ENCODE measurements around the gene PDCD1LG2. TPM values are rescaled to one million over a fixed set of nuclear protein-coding genes. Genes with fewer than 3 reads are reported as not detected.

Gene PDCD1LG2
- total RNA-seq, 1 experiment from 2014 or later = 0.47 TPM

GRCh38 chr9:5514617-5515260 lies 4.4 kb downstream of the PDCD1LG2 start:
- BruUV-seq (replicated peaks) = no TSS peak
- TF ChIP-seq CTCF (conservative IDR thresholded peaks at IDR 0.05; ENCODE audit: low read depth, low read length) = no peak
- no peak for TF ChIP-seq EZH2 (IDR thresholded peaks at IDR 0.05; ENCODE audit: borderline replicate concordance, low read depth, low read length, poor library complexity, severe bottlenecking)
- ChIA-PET POLR2A (ENCODE audit: low non-redundant PET) (no interaction called here), CTCF (no interaction called here)
- no peak overlapping the region for H3K27ac ChIP-seq (ENCODE audit: low read depth, low read length, poor library complexity, severe bottlenecking)
- no peaks in the 10 kb centered on the region for H3K9me3 ChIP-seq (ENCODE audit: low read depth, low read length, poor library complexity, severe bottlenecking)
- intact Hi-C loops (cut with micrococcal nuclease; ENCODE audit: unreplicated experiment) = no loop called here
- no peak for DNase-seq (ENCODE audit: low spot score)
- no peaks in the 10 kb centered on the region for H3K27me3 ChIP-seq (replicated peaks; ENCODE audit: insufficient read depth, low read depth, low read length, poor library complexity)
- H3K4me1 ChIP-seq (ENCODE audit: insufficient read depth, low read length, poor library complexity, severe bottlenecking) = peaks cover 8% of the 10 kb centered on the region
- no peaks in the 10 kb centered on the region for H3K36me3 ChIP-seq (ENCODE audit: insufficient read depth, low read length, poor library complexity, severe bottlenecking)
- no peak overlapping the region for H3K4me3 ChIP-seq (ENCODE audit: low read depth, low read length, poor library complexity, severe bottlenecking)

GRCh38 chr9:5515261-5515650 lies 4.9 kb downstream of the PDCD1LG2 start:
- CTCF ChIA-PET = no interaction called here
- intact Hi-C loops (cut with micrococcal nuclease; ENCODE audit: unreplicated experiment) = no loop called here
- no TSS peak for BruUV-seq (replicated peaks)

GRCh38 chr9:5516453-5517220 lies 6.3 kb downstream of the PDCD1LG2 start:
- no peaks in the 10 kb centered on the region for H3K27me3 ChIP-seq (replicated peaks; ENCODE audit: insufficient read depth, low read depth, low read length, poor library complexity)
- ChIA-PET CTCF (no interaction called here), POLR2A (ENCODE audit: low non-redundant PET) (no interaction called here)
- H3K27ac ChIP-seq (ENCODE audit: low read depth, low read length, poor library complexity, severe bottlenecking) = no peak overlapping the region
- H3K4me1 ChIP-seq (ENCODE audit: insufficient read depth, low read length, poor library complexity, severe bottlenecking) = no peaks in the 10 kb centered on the region
- DNase-seq (ENCODE audit: low spot score) = no peak
- H3K4me3 ChIP-seq (ENCODE audit: low read depth, low read length, poor library complexity, severe bottlenecking) = no peak overlapping the region
- BruUV-seq (replicated peaks) = no TSS peak
- intact Hi-C loops (cut with micrococcal nuclease; ENCODE audit: unreplicated experiment) = no loop called here
- no peaks in the 10 kb centered on the region for H3K36me3 ChIP-seq (ENCODE audit: insufficient read depth, low read length, poor library complexity, severe bottlenecking)
- no peak for TF ChIP-seq EZH2 (IDR thresholded peaks at IDR 0.05; ENCODE audit: borderline replicate concordance, low read depth, low read length, poor library complexity, severe bottlenecking)
- TF ChIP-seq CTCF (conservative IDR thresholded peaks at IDR 0.05; ENCODE audit: low read depth, low read length) = no peak
- H3K9me3 ChIP-seq (ENCODE audit: low read depth, low read length, poor library complexity, severe bottlenecking) = no peaks in the 10 kb centered on the region

More at GRCh38 chr9:5515261-5515650, 4.9 kb downstream of the PDCD1LG2 start:
- POLR2A ChIA-PET (ENCODE audit: low non-redundant PET) = no interaction called here
- Histone ChIP-seq H3K4me3 (ENCODE audit: low read depth, low read length, poor library complexity, severe bottlenecking) (no peak overlapping the region), H3K27ac (ENCODE audit: low read depth, low read length, poor library complexity, severe bottlenecking) (no peak overlapping the region), H3K27me3 (replicated peaks; ENCODE audit: insufficient read depth, low read depth, low read length, poor library complexity) (no peaks in the 10 kb centered on the region), H3K4me1 (ENCODE audit: insufficient read depth, low read length, poor library complexity, severe bottlenecking) (peaks cover 7% of the 10 kb centered on the region), H3K9me3 (ENCODE audit: low read depth, low read length, poor library complexity, severe bottlenecking) (no peaks in the 10 kb centered on the region), H3K36me3 (ENCODE audit: insufficient read depth, low read length, poor library complexity, severe bottlenecking) (no peaks in the 10 kb centered on the region)
- DNase-seq (ENCODE audit: low spot score) = no peak
- TF ChIP-seq CTCF (conservative IDR thresholded peaks at IDR 0.05; ENCODE audit: low read depth, low read length) (no peak), EZH2 (IDR thresholded peaks at IDR 0.05; ENCODE audit: borderline replicate concordance, low read depth, low read length, poor library complexity, severe bottlenecking) (no peak)
